RPMI8226 (cell line): ENCODE results near the gene GNAI2.

Experiments used
- DNase-seq: peaks from one replicate; pipeline ENCODE4 v3.0.0-alpha.2; 2015

Gene GNAI2

DNA sequence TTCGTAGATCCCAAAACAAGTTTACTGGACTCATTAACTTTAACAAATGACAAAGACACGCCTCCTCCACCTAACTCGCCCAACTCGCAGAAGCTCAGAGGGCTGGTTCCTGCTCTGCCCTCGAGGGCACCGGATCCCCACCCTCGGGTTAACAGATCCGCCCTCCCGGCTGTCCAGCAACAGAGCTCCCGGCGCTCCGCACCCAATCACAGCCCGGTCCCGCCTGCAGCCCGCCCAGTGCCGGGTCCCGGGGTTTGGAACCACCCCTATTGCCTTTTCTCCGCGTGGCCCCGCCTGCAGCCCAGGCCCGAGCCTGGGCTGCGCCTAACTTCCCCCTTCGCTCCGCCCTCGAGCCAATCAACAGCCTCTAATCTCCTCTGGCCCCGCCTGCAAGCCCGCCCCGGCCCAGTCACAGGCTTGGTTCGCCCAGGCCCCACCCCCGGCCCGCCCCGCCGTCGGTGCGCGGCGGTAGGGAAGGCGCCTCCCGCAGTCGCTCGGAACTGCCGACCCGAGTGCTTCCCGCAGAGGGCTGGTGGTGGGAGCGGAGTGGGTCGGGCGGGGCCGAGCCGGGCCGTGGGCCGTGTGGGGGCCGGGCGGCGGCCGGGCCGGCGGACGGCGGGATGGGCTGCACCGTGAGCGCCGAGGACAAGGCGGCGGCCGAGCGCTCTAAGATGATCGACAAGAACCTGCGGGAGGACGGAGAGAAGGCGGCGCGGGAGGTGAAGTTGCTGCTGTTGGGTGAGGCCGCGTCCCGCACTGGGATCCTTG lies at the start of gene GNAI2:
Gene GNAI2, plus strand, starts transcription at position 489 of the 768 bp plus-strand sequence. Its CDS starts 132 bp downstream, at position 621.
- peak; percentile 99 for DNase-seq

DNA sequence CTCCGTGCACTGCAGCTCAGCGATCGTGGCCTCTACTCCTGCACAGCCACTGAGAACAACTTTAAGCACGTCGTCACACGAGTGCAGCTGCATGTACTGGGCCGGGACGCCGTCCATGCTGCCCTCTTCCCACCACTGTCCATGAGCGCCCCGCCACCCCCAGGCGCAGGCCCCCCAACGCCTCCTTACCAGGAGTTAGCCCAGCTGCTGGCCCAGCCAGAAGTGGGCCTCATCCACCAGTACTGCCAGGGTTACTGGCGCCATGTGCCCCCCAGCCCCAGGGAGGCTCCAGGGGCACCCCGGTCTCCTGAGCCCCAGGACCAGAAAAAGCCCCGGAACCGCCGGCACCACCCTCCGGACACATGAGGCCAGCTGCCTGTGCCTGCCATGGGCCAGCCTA lies 48.3 kb upstream of the GNAI2 start:
- no peak for DNase-seq

GRCh38 chr3:50189274-50189673 lies 46.7 kb upstream of the GNAI2 start:
- peak; percentile 78 for DNase-seq

DNA sequence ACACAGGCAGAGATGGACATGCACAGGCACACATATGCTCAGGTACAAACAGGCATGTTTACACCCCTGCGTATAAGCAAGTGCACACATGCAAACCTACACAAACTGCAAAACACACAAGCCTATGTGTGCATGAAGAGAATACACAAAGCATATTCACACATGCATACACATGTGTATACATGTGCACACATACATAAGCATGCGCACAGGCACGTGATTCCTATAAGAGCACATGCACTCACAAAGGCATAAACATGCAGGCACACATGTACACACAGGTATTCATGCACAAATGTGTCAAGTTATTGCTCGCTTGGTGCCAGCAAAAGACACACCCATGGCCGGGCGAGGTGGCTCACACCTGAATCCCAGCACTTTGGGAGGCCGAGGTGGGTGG lies 46.0 kb upstream of the GNAI2 start:
- DNase-seq: no peak

DNA sequence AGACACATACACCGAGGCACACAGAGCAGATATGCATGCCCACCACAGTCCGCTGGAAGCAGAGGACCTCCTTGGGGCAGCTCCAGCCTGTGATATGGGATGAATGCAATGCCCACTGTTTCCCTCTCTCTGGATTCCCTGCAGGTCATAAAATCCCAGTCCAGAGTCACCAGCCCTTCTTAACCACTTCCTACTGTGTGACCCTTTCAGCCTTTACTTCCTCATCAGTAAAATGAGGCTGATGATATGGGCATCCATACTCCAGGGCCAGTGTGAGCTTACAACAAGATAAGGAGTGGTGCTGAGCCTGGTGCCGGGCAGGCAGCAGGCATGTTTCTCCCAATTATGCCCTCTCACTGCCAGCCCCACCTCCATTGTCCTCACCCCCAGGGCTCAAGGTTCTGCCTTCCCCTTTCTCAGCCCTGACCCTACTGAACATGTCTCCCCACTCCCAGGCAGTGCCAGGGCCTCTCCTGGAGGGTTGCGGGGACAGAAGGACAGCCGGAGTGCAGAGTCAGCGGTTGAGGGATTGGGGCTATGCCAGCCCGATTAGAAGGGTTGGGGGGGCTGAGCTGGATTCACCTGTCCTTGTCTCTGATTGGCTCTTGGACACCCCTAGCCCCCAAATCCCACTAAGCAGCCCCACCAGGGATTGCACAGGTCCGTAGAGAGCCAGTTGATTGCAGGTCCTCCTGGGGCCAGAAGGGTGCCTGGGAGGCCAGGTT lies 44.9 kb upstream of the GNAI2 start, which contains the start of gene GNAT1:
Gene GNAT1, plus strand, starts transcription at position 675 of the 725 bp plus-strand sequence. CDS start 116 bp downstream, outside the sequence.
- no peak for DNase-seq

- no peak for DNase-seq
Observed at GRCh38 chr3:50192124-50192523, 43.9 kb upstream of the GNAI2 start.

DNA sequence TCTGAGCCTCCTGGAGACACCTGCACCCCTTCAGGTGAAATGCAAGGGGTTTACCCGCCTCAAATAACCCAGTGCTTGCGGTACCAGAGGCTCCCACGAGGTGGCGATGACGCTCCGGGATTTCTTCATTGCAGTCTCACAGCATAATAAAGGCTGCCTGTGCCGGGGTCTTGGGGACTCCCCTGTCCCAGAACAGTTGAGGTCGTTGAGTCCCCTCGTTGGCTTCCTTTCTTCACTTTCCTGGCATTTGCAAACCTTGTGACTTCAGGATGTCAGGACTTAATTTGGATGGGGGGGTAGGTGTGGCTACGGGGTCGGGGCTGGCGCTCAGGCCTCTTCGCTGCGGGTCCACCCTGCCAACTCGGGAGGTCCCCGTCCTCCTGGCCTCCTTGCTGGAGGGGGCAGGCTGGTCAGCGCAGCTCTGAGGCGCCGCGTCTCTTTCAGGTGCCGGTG lies 43.3 kb upstream of the GNAI2 start:
- DNase-seq: peak; percentile 76

DNA sequence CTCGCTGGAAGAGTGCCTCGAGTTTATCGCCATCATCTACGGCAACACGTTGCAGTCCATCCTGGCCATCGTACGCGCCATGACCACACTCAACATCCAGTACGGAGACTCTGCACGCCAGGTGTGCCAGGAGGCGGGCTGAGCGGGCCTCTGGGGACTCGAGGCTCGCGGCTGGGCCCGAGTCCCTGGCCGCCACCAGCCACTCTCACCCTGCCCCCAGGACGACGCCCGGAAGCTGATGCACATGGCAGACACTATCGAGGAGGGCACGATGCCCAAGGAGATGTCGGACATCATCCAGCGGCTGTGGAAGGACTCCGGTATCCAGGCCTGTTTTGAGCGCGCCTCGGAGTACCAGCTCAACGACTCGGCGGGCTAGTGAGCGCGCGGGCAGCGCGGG lies 42.7 kb upstream of the GNAI2 start:
- DNase-seq: no peak

GRCh38 chr3:50193746-50194127 lies 42.3 kb upstream of the GNAI2 start:
- DNase-seq: no peak

DNA sequence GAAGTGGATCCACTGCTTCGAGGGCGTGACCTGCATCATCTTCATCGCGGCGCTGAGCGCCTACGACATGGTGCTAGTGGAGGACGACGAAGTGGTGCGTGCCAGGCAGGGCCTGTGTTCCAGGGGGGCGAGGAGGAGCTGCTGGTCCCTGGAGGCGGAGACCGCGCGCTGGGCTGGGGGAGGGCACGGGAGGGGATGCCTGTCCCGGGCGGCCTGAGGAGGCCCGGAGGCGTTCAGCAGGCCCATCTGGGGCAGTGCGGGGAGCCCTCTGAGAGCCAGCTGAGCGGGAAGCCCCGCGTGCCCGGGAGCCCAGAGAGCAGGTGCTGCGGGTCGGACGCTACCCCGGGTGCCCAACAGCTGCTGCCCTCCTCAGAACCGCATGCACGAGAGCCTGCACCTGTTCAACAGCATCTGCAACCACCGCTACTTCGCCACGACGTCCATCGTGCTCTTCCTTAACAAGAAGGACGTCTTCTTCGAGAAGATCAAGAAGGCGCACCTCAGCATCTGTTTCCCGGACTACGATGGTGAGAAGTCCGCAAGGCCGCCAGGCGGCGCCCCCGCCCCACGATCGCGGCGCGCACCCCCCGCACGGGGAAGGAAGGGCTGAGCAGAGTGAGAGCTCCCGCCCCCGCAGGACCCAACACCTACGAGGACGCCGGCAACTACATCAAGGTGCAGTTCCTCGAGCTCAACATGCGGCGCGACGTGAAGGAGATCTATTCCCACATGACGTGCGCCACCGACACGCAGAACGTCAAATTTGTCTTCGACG lies 41.7 kb upstream of the GNAI2 start:
- DNase-seq: peak; percentile 68

DNA sequence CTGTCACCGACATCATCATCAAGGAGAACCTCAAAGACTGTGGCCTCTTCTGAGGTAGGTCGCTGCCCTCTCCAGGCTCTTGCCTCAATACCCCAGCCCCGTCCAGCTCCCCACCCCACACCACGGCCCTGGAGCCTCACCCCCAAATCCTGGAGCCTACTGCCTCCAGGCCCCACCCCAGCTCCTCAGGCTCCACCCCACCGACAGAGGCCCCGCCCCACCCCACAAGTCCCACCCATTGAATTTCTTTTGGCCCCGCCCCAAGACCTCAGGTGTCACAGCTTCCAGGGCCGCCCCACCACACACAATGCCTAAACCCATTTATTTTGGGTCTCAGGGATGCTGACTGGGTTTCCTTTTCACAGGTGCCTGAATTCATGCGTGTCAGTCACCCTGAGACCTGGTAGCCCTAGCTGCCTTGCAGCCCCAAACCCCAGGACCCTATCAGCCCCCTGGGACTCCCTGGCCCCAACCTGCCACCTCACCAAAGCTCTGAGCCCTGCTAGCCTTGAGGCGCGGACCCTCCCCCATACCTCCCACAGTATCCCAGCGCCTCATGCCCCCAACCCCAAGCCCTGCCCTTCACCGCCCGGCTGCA lies 41.0 kb upstream of the GNAI2 start:
- no peak for DNase-seq

- DNase-seq: no peak
Observed at GRCh38 chr3:50195501-50196252, 40.3 kb upstream of the GNAI2 start.

- DNase-seq: no peak
Observed at GRCh38 chr3:50196253-50196801, 39.7 kb upstream of the GNAI2 start.

DNA sequence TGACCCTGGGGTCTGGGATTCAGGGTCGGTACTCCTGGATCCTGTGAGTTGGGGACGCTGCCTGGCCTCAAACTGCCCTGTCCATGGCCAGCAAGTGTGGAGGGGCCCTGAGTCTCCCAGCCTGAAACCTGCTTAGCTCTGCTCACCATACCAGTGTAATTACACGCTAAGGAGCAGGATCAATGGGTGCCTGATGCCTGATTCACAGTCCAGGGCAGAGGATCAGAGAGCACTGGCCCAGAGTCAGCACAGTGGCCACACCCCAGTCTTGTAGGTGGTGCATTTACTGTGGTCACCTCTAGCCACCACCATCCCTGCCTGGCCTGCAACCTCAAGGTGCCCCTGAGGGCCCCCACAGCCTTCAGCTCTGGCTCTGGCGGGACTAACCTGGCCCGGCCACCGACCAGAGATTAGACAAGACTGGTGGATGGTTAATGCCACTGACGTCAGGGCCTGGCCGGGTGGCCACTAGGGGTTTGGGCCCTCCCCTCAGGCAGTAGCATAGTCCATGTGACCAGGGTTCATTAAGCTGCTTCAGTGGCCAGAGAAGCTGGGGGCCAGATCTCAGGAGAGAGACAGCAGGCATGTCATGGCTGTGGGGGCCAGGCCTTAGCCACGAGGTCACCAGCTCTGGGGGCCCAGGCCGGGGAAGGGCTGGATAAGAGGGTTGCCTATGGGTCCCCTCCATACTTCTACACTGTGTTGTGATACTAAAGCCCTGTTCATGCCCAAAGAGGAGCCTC lies 34.3 kb upstream of the GNAI2 start:
- DNase-seq: no peak

- DNase-seq: no peak
Observed at GRCh38 chr3:50202353-50203112, 33.5 kb upstream of the GNAI2 start.

DNA sequence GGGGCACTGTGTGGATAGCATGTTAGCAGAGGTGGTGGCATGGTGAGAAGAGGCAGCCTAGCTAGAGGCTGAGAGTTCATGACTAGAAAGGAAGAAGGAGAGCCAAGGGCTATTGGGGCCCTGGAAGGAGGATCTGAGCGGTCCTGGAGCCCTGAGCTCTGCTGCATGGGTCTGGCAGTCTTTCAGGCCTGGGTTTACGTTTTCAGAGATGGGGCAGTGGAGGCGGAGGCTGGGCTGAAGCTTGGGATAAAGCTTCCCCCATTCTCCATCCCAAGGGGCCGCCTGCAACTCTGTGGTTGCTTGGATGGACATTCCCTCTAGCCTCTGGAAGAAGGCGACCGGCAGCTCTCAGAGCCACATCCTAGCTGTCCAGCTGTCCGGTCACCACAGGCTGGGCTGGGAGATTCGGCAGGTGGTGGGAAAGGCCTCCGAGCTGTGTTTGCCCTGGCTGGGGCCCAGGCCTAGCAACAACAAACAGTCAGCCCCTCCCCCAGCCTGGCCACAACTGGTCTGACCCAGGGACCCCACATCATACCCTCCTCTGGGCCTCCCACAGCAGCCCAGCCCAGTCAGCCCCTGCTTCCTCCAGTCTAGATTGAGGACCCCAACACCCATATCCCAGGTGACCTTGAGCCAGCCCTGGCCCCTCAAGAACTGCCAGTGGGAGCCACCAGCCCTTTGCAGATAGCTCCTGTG lies 32.7 kb upstream of the GNAI2 start:
- no peak for DNase-seq

DNA sequence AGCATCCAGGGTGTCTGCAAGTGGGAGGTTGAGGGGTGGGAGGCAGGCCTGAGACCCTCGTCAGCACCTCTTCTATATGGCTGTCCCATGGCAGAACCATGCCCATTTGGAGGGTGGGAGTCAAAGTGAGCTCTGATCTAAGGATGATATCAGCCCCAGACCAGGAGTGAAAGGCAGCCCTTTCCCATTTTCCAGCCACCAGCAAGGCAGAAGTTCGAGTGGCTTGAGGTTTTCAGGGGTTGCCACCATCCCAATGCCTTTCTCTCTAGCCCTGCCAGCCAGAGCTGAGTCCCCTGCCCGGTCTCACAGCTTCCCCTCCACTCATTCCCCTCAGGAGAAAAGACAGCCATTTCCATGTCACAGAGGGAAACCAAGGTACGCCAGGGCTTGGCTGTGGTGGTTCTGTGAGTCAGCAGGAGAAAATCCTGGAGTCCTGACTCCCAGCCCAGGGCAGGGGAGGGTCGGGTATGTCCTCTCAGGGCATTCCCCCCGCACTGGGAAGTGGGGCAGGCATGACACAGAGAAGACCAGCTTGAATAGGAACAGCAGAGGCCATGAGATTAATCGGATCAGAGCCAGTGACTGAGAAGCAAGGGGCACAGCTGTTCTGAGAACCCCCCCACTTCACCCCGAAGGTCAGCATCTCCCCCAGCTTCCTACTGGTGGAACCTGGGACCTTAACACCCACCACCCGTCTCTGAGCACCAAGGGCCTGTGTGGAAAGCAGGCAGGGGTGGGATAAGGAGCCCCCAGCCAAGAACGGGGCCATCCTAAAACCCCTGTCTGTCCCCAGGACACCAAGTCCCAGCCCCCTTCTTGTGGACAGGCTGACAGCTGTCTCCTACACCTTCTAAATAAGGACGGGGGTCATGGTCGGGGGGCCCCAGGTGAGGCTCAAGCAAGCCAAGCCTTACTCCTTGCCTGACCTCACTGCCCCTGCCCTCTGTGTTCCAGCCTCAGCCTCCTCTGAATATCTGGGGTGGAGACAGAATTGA lies 31.9 kb upstream of the GNAI2 start:
- DNase-seq: no peak

DNA sequence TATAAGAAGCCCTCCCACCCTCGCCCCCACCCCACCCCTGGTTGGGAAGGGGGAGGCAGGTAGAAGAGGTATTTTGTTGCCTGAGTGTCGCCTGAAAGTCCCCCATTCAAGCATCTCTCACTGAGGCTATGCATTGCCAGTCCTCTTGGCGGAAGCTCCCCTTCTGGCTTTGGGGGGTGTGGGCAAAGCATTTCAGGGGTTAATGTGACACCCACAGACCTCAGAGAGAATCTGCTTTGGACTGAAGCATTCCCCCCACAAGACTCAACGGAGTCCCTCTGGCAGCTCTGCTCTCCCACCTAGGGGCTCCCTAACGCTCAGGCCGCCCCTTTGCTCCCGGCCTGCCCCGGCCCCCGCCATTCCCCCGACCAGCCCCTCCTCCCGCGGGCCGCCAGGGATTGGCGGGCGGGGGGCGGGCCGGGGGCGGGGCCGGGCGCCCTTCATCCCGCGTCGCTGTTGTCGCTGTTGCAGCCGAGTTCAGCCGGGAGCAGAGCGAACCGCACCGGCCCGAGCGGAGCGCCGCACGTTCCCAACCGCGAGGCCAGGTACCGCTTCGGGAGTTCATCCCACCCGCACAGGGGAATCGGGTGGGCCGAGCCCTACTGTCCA lies 31.1 kb upstream of the GNAI2 start, which contains the start of gene SLC38A3:
Gene SLC38A3, plus strand, starts transcription at position 468 of the 609 bp plus-strand sequence. CDS start 8,929 bp downstream, outside the sequence.
- peak; percentile 34 for DNase-seq
